Thyroid gland (tissue), 4 donors: ENCODE data around the gene HOXD8. TPM values are rescaled to one million over a fixed set of nuclear protein-coding genes. Genes with fewer than 3 reads are reported as not detected.

Experiments
- DNase-seq, 2 donors: peaks; one replicate each; pipeline ENCODE4 v3.0.0-alpha.2; 2019
- H3K27ac ChIP-seq, 3 donors: fragments of 200-600 bp; sonication (generic); 1 replicate in 2 of 3; 2 replicates in 1 of 3; pipeline ENCODE4 v1.5.1; 2016 to 2019; ENCODE audit warnings: mild to moderate bottlenecking in 1 of 3, moderate library complexity in 1 of 3
- H3K27me3 ChIP-seq: fragments of 200-600 bp; sonication (generic); one replicate; pipeline ENCODE4 v1.5.1; 2019
- H3K36me3 ChIP-seq, 2 donors: fragments of 200-600 bp; sonication (generic); one replicate each; pipeline ENCODE4 v1.5.1; 2016 to 2019
- H3K4me1 ChIP-seq, 2 donors: fragments of 200-600 bp; sonication (generic); one replicate each; pipeline ENCODE4 v1.5.1; 2017 to 2019
- H3K4me3 ChIP-seq, 3 donors: fragments of 200-600 bp; sonication (generic); replicated peaks in 1 of 3; 1 replicate in 2 of 3; 2 replicates in 1 of 3; pipeline ENCODE4 v1.5.1; 2016; ENCODE audit warnings: mild to moderate bottlenecking in 1 of 3
- H3K9me3 ChIP-seq: fragments of 200-600 bp; sonication (generic); one replicate; pipeline ENCODE4 v1.5.1; 2017
- CTCF ChIP-seq, 6 experiments: fragments of 200-600 bp in 3 of 6; fragments of 450-650 bp in 3 of 6; sonication (generic) in 3 of 6; IDR thresholded peaks; one replicate each; pipeline ENCODE4 v1.5.1; 2016 to 2019; ENCODE audit warnings: antibody characterized with exemption in 6 of 6, mild to moderate bottlenecking in 2 of 6, inconsistent platforms in 1 of 6, moderate library complexity in 1 of 6
- POLR2A ChIP-seq, 2 donors: fragments of 450-650 bp; IDR thresholded peaks; one replicate each; pipeline ENCODE4 v1.6.1; 2017; ENCODE audit warnings: antibody characterized with exemption in 2 of 2, mild to moderate bottlenecking in 2 of 2, moderate library complexity in 1 of 2
- WGBS, 2 donors: methylation state at CpG; one replicate each; pipeline ENCODE4 v1.1.5; 2017; 5-methylcytosine and 5-hydroxymethylcytosine counted together
- intact Hi-C: fragments of 100-400 bp; cut with DNase I; formaldehyde crosslinking; loops from one replicate; pipeline ENCODE4 v1.15.1; 2023
- total RNA-seq, 4 donors: library from RNA; depleted of rRNA; stranded (reverse); fragments of >200 nt; gene quantifications; one replicate each; pipeline ENCODE4 v1.2.3, GENCODE V29; 2016

Gene HOXD8
- total RNA-seq, 4 donors from 2014 or later = 4.1 to 24.9 (median 9.9) TPM

- no peak for DNase-seq
- WGBS, 2 donors = 21 to 29% methylated on average over 28 of the region's 28 CpGs
- Histone ChIP-seq H3K4me1 (peaks cover 0 to 21% of the 10 kb centered on the region in 2 donors), H3K9me3 (no peaks in the 10 kb centered on the region), H3K27ac (peak overlapping the region in 1 of 3 donors; percentile 21), H3K36me3 (no peaks in the 10 kb centered on the region), H3K27me3 (peaks cover 58% of the 10 kb centered on the region), H3K4me3 (no peak overlapping the region)
- no peak for TF ChIP-seq POLR2A (IDR thresholded peaks at IDR 0.05)
- intact Hi-C loops = no loop called here
These were observed 9.6 kb downstream of the HOXD8 start for GRCh38 chr2:176138923-176139660.

- WGBS, 2 donors = 13 to 19% methylated on average over 41 of the region's 41 CpGs
- Histone ChIP-seq H3K4me3 (peak overlapping the region in 1 of 3 donors; percentile 34), H3K36me3 (no peaks in the 10 kb centered on the region), H3K27me3 (peaks cover 56% of the 10 kb centered on the region), H3K27ac (peak overlapping the region in 1 of 3 donors; percentile 21), H3K4me1 (peaks cover 0 to 21% of the 10 kb centered on the region in 2 donors), H3K9me3 (no peaks in the 10 kb centered on the region)
- TF ChIP-seq CTCF (IDR thresholded peaks at IDR 0.05) (no peak), POLR2A (IDR thresholded peaks at IDR 0.05) (no peak)
- intact Hi-C loops = loop anchor here (2.0 to 5.0 kb wide), 2 partner anchors 315 to 412 kb away; no protein-coding TSS in a partner anchor
- peak in 1 of 2 donors; percentile 30 for DNase-seq
These were observed 10.4 kb downstream of the HOXD8 start for GRCh38 chr2:176139661-176140512.

- peak; percentile 51 to 67 for DNase-seq
- H3K4me3 ChIP-seq = peak overlapping the region in 1 of 3 donors; percentile 34
- no peaks in the 10 kb centered on the region for H3K9me3 ChIP-seq
- H3K4me1 ChIP-seq = peaks cover 0 to 21% of the 10 kb centered on the region in 2 donors
- intact Hi-C loops = loop anchor here (2.0 to 5.0 kb wide), 2 partner anchors 314 to 412 kb away; no protein-coding TSS in a partner anchor
- H3K27ac ChIP-seq = no peak overlapping the region
- H3K27me3 ChIP-seq = peaks cover 51% of the 10 kb centered on the region
- peak; percentile 56 to 87 (median 84) for TF ChIP-seq CTCF (IDR thresholded peaks at IDR 0.05)
- no peak for TF ChIP-seq POLR2A (IDR thresholded peaks at IDR 0.05)
- no peaks in the 10 kb centered on the region for H3K36me3 ChIP-seq
- 9% methylated on average over 33 of the region's 48 CpGs for WGBS, 2 donors
These were observed 11.2 kb downstream of the HOXD8 start for GRCh38 chr2:176140513-176141317.

GRCh38 chr2:176142281-176142680 is 12.8 kb downstream of the HOXD8 start:
- 91 to 93% methylated on average over 2 of the region's 2 CpGs for WGBS, 2 donors
- intact Hi-C loops = loop anchor here (5.0 kb wide), 1 partner anchor 410 kb away; no protein-coding TSS in a partner anchor
- Histone ChIP-seq H3K4me1 (peaks cover 0 to 14% of the 10 kb centered on the region in 2 donors), H3K27ac (no peak overlapping the region), H3K4me3 (no peak overlapping the region), H3K9me3 (no peaks in the 10 kb centered on the region), H3K27me3 (peaks cover 42% of the 10 kb centered on the region), H3K36me3 (no peaks in the 10 kb centered on the region)
- no peak for DNase-seq
- TF ChIP-seq POLR2A (IDR thresholded peaks at IDR 0.05) (no peak), CTCF (IDR thresholded peaks at IDR 0.05) (no peak)
